ENCODE measurements around the gene SIPA1L3.

Gene SIPA1L3

GRCh38 chr19:38193445-38193844 lies 286.4 kb downstream of the SIPA1L3 start:
- DNase-seq (ENCODE audit: low spot score) = no peak

GRCh38 chr19:38194061-38194701 lies 287.2 kb downstream of the SIPA1L3 start:
- DNase-seq (ENCODE audit: low spot score) = no peak

GRCh38 chr19:38195237-38195636 lies 288.2 kb downstream of the SIPA1L3 start:
- no peak for DNase-seq (ENCODE audit: low spot score)

- DNase-seq (ENCODE audit: low spot score) = no peak
Observed at GRCh38 chr19:38196245-38196837, 289.3 kb downstream of the SIPA1L3 start.

- no peak for DNase-seq (ENCODE audit: low spot score)
Observed at GRCh38 chr19:38196948-38197656, 290.1 kb downstream of the SIPA1L3 start.

DNA sequence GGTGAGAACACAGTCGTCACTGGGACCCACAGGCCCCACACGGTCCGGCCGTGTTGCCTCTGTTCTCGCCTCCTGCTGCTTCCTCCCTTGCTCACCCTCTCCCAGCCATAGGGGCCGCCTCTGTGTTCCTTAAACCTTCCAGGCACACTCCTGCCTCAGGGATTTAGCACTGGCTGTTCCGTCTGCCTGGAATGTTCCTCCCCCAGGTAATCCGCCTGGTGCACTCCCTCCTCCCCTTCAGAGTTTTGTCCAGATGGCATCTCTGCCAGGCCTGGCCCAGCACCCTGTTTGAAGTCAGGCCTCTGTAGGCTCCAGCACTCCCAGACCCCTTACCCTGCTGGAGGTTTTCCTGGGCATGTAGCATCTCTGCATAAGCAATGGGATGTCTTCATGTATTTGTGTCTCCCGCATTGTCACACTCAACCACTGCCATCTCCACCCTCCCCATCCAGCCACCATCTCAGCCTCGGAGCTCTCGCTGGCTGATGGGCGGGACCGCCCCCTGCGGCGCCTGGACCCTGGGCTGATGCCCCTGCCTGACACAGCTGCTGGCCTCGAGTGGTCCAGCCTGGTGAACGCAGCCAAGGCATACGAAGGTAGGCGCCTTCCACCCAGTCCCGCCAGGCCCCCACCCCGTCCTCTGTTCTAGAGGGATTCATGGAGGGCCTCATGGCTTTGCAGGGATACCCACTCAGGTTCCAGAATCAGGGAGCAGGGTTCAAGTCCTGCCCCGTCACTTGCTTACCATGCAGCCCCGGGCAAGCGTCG lies 291.1 kb downstream of the SIPA1L3 start:
- no peak for DNase-seq (ENCODE audit: low spot score)

DNA sequence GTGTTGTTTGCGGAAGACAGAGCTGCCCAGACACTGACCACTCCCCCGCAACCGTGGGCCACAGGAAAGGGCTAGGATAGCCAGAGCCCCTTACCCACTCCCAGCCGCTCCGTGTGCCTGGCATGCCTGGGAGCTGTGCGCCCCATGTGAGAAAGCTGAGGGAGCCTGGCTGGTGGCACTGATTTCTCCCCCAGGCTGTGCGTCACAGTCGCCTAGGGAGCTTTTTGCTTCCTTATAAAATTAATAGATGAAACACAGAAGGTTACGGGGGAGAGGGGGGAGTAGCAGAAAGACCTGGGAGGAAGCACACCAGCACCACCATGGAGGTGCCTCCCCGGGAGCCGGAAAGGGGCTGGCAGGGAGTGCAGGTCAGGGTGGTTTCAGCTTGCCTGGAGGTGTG lies 292.3 kb downstream of the SIPA1L3 start:
- DNase-seq (ENCODE audit: low spot score) = no peak

DNA sequence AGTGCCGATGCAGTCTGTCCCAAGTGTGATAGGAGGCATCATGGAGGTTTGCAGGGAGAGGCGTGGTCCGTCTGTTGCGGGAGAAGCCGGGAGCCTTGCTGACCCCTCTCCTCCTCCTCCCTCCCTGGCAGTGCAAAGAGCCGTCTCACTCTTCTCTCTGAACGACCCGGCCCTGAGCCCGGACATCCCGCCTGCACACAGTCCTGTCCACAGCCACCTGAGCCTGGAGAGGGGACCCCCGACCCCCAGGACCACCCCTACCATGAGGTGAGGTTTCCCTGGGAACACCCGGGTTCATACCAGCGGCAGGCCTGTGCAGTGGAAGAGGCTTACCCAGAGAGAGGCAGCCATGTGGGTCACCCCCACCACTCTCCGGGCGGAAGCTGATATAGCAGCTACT lies 294.7 kb downstream of the SIPA1L3 start:
- no peak for DNase-seq (ENCODE audit: low spot score)

GRCh38 chr19:38202504-38202903 lies 295.5 kb downstream of the SIPA1L3 start:
- DNase-seq (ENCODE audit: low spot score) = no peak

DNA sequence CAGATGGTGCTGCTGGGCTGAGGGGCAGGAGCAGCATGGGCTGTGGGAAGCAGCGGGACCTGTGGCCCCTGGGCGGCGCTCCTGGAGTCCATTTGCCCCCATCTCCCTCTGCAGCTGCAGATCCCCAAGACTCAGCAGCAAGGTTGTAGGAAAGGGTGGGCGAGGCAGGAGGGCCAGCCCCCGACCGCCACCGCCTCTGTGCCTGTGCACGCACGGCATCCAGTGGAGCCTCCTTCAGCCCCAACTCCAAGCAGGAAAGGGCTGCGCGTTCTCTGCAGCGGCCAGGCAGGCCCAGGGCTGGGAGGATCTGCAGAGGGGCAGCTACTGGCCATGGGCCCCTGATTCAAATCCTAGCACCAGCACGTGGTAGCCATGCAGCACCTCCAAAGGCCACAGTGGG lies 296.2 kb downstream of the SIPA1L3 start:
- DNase-seq (ENCODE audit: low spot score) = no peak

DNA sequence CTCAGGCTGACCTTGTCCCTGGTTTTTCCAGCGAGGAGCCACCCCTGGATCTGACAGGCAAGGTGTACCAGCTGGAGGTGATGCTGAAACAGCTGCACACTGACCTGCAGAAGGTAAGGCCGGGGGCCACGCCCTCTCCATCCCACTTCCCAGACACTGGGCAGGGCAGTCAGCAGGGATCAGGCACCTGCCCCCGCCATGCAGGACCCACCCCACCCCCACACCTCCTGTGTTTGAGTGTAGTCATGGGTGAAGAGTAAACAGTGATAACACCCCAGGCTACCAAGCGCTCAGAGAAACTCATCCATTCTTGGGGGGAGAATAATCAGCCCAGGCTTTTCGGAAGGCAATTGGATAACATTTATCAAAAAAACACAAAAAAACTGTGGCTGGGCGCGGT lies 297.1 kb downstream of the SIPA1L3 start:
- no peak for DNase-seq (ENCODE audit: low spot score)

- DNase-seq (ENCODE audit: low spot score) = no peak
Observed at GRCh38 chr19:38204728-38205127, 297.7 kb downstream of the SIPA1L3 start.

GRCh38 chr19:38206006-38206745 lies 299.2 kb downstream of the SIPA1L3 start:
- DNase-seq (ENCODE audit: low spot score) = no peak

DNA sequence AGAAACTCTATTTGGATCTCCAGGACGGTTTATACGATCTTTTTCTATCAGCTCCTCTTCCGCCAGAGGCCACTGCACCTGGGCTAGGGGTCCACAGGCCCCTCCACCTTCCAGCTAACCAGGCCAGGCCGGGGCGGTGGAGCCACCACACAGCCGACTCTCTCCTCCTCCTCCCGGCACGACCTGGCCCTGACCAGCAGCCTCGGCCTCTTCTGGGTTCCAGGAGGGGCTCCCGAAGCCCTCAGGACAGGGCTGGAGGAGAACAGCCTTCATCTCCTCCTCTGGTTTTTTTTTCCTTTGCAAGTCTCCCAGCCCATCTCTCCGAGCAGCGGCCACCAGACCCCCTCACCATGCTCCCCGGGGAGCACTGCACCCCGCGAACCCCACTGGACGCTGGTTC lies 299.9 kb downstream of the SIPA1L3 start:
- no peak for DNase-seq (ENCODE audit: low spot score)

DNA sequence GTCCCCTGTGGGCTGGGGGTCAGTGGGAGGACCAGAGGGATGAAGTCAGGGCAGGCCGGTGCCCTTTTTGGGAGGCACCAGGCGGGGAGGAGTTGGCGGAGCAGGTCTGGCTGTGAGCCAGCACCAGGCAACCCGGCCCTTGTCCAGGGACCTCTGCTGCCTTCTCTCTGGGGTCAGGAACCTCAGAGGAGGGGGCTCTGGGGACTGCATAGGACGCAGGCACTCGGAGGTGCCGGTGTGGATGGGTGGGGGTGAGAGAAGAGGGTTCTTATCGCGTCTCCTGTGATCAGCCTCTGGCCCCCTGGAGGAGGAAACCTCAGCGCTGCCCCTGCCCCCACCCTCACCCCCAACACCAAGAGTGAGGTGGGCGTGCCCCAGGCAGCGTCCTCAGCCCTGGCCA lies 300.5 kb downstream of the SIPA1L3 start:
- no peak for DNase-seq (ENCODE audit: low spot score)

- DNase-seq (ENCODE audit: low spot score) = no peak
Observed at GRCh38 chr19:38208571-38208970, 301.6 kb downstream of the SIPA1L3 start.

DNA sequence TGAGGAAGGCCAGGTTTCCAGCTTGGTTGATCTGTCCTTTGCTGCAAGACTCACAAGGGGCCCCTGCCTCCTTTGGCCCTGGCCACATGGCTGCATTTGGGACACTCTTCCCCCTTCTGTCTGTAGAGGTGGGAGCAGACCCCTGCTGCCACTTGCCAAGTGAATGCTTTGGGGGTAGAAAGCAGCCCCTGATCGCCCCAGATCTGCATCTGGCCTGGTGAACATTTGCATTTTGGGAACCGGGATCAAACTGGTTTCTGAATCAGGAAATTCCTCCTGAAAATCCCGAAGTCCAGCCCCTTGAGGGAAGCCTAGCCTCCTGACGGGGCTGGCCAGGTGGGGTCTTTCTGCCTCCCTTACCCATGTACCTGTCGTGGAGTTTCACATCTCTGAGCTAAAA lies 302.1 kb downstream of the SIPA1L3 start:
- no peak for DNase-seq (ENCODE audit: low spot score)

- no peak for DNase-seq (ENCODE audit: low spot score)
Observed at GRCh38 chr19:38209671-38210457, 302.9 kb downstream of the SIPA1L3 start.

DNA sequence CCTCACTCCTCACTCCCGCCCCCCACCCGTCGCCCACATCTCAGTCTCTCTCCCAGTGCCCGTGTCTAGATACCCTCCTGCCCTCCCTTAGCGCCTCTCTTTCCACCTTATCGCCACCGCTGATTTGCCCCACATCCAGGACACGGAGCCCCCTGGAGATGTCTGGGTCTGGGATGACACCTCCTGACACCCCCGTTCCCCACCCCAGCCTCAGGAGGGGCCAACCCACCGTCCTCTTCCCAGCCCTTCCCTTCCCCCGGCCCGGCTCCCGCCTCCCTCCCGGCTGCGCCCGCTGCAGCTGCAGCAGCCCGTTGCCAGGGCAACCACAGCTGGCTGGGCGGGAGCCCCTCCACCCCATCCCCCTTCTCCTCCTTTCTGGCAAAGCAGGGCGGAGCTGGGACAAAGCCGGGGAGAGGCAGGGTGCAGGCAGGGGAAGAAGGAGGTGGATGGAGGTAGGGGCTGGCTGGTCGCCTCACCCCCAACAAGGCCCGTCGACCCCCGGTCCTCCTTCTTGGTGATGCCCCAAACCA lies 303.5 kb downstream of the SIPA1L3 start:
- no peak for DNase-seq (ENCODE audit: low spot score)

GRCh38 chr19:38211151-38211591 lies 304.2 kb downstream of the SIPA1L3 start:
- no peak for DNase-seq (ENCODE audit: low spot score)

- DNase-seq (ENCODE audit: low spot score) = no peak
Observed at GRCh38 chr19:38211766-38212165, 304.8 kb downstream of the SIPA1L3 start.
